CMK (cell line): ENCODE measurements around the gene JPT2.
"Not testable (repeated sequence)": the region's sequence is repeated elsewhere in the genome, so short reads cannot be mapped to it uniquely, and the experiment has no call there.

Experiments used
- DNase-seq: peaks from one replicate; pipeline ENCODE4 v3.0.0-alpha.2; 2010; ENCODE audit warnings: low read depth

The JPT2 gene

DNA sequence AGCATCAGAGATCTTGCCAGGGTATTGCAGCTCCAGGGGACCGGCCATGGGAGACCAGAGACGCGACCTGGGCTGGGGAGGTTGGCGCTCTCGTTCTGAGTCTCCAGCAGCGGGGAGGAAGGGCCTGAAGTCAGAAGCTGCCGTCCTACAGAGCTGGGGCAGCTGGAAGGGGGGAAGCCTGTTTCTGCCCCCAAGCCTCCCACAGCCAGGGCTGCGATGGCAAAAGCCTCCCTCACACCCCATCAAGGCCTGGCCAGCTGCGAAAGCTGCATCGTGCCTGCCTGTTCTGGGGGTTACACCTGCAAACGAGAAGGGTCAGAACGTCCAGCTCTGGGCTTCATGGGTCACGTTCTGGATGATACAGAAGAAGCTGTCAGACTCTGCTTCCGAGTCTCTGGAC lies 54.0 kb downstream of the JPT2 start:
- DNase-seq: no peak

DNA sequence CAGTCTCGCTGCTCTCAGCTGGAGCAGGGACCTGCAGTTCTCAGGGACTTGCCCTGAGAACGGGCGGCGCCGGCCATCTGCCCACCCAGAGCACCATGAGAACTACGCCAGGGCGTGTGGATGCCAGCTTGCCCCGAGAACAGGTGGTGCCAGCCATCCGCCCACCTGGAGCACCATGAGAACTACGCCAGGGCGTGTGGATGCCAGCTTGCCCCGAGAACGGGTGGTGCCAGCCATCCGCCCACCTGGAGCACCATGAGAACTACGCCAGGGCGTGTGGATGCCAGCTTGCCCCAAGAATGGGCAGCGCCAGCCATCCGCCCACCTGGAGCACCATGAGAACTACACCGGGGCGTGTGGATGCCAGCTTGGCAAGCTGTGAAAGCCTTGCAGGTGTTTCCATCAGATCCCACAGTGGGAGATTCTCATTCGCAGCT lies 54.5 kb downstream of the JPT2 start:
- DNase-seq: not testable (repeated sequence)

DNA sequence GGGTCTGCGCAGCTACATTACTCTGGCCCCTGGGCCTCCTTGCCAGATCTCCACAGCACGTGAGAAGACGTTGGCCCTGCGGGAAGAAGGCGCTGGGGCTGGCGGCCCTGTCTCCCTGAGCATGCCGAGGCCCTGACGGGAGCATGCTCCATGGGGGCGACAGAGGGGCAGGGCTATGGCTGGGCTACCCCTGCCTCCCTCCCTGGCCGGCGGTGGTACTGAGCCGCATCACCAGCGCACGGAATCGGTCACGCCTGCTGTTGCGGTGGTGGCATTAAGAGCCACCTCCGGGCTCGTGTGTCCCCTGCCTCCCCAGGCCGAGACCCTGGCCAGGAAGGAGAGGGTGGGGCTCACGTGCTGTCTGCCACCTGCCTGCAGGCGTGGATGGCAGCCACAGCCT lies 56.0 kb downstream of the JPT2 start:
- no peak for DNase-seq

DNA sequence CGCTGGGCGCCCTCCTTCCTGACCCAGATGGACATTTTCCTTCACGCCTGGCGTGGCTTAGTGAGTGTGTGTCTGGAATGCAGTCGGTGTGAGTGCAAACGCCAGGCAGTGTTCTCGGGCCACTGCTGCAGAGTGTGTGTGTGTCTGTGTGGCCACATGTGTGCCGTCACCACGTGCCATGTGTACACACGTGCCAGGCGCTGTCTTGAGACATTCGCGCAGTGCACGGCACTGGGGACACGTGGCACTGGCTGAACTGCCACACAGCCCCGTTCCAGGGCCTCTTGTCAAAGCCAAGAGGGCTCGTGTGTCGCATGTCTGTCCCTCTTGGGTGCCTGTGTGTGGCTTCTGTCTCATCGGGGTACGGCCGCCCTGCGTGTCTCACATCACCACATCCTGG lies 56.7 kb downstream of the JPT2 start:
- DNase-seq: no peak

DNA sequence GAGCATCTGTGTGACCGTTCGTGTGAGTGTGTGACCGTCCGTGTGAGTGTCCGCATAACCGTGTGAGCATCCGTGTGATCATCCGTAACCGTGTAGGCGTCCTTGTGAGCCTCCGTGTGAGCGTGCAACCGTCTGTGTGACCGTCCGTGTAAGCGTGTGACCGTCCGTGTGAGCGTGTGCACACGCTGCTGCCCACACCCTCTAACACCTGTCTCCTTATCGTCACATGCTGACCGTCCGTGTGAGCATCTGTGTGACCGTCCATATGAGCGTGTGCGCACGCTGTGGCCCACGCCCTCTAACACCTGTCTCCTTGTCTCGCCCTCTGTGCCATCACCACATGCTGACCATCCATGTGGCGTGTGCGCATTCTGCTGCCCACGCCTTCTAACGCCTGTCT lies 62.2 kb downstream of the JPT2 start:
- no peak for DNase-seq

DNA sequence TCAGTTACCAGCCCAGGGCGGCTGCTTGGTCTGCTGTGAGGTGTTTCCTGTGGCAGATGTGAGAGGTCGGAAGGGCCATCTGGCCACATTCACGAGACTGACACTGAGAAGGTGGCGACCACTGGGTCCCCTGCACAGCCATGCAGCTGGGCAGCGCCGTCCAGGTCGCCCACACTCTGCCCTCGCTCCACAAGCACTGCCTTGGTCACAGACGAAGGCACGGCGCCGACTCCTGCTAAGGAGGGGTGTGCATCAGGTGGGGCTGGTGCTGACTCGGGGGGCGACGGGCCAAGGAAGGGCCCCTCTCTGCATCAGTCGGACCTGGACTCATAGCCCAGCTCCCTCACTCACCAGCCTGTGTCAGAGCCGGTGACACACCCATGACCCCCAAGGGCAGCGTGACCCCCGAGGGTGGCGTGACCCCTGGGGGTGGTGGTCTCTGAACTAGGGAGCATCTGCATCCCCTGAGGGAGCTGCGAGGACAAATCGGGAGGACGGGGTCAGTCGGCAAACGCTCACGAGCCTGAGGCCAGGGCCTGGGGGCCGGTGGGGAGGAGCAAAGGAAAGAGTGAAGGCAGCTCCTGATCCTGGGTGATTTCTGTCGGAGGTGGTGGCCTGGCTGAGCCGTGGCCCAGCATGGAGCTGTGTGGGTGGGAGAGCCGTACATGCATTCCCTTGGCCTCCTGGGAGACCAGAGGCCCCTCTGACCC lies 62.9 kb downstream of the JPT2 start:
- DNase-seq: no peak

DNA sequence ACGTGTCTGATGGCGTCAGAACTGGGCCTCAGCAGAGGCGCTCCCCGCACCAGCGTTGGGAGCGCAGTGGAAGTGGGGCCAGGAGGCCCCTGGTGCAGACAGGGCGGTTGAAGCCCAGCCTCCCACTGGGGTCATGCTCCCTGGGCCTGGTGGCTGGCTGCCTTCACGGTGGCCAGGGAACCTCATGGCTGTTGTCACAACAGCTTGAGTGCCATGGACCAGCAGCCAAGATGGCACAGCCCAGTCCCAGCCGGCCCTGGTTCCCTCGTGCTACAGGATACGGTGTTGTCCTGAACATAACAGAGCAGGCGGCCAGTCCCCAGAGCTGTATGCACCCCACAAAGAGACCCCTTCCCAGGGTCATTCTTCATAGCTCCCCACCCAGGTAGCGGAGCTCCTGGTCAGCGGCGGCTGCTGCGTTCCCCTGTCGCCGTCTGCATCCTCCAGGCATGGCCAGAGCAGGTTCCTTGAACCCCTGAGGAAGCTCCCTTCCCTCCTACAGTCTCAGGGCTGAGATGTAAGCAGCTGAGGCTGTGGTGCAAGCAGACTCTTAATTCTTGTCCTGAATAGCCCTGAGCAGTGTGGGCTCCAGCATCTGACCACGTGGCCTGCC lies 63.6 kb downstream of the JPT2 start:
- DNase-seq: no peak

DNA sequence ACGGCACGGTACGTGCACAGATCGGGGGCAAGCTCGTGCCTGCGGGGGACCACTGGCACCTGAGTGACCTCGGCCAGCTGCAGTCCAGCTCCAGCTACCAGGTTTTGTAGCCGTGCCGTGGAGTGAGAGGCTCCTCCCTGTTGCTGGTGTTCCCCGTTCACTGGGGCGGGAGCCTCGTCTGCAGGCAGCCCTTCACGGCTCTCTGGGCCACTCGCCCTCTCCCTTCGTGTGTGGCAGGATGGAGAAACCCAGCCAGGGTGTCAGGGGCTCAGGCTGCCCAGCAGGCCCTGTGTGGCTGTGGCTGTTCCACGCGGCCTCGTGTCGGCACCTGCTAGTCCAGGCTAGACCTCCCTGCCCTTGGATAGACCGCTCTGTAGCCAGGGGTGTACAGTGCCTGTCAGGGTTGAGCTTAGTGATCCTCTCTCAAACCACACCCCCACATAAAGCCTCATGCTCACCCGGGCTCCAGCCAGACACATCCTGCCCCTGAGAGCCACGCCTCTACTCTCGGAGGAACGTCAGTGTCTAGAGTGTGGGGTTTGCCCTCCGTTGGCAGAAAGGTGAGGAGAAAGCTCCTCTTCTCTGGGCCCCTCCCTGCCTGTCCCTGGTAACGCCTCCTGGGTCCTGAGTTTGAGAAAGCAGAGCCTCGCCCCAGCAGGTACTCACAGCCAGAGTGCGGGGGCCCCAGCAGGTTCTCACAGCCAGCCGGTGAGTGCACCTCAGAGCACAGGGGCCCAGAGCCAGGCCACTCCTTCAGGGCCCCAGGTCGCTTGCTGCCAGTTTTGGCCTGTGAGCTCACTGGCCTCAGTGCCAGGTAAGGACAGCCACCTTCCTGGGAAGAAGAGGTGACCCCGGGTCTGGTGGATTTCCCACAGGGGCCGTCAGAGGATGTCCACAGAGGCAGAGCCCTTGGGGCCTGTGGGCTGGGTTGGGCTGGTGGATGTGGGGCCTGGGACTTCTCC lies 65.6 kb downstream of the JPT2 start:
- no peak for DNase-seq

DNA sequence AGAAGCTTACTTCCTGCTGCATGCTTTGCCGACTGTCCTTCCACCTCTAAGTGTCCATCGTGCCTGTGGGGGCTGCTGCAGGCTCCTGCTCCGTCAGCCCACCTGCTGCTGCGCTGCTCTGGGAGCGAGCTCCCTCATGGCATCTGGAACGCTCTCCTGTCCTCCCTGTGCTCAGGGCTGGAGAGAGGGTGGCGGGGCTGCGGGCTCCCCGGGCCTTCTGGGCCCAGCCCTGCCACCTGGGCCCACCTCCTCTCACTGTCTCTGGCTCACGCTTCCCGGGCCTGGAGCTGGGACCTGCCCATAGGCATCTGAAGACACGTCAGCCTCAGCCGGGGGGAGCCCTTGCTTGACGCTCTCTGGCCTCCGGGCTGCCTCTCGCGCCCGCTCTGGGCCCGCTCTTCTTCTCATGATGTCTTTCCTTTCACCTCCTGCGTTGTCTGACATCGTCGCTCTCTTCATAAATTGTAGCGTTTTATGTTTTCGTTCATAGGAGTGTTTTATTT lies 66.3 kb downstream of the JPT2 start:
- DNase-seq: no peak

DNA sequence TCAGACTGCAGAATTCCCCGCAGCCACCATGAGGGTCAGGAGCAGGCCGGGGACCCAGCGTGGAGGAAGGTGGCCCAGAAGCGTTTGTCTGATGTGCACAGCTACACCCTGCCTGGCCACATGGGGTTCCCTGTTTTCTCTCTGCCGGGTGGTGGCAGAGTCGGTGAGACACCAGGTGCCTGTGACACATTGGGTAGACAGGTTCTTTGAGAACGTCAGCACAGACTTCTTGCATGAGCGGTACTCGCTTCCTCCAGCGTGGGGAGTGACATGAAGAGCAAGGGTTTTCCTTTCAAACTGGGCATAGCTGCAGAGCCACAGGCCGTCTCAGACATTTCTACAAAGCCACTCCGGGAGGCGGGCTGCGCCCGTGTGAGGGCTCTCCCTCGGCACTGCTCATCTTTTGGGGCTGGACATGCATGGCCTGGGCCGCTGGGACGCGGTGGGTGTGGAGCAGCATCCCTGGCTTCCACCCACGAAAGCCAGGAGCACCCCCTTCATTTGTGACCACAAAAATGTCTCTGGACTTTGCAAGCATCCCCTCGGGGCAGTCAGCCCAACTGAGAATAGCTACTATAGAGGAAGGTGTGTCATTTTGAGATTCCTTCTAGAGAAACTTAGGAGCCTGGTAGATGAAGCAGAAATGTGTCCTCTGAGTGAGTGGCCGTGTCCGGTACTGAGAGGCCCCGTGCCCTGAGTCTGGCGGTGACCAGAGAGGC lies 67.3 kb downstream of the JPT2 start:
- no peak for DNase-seq

DNA sequence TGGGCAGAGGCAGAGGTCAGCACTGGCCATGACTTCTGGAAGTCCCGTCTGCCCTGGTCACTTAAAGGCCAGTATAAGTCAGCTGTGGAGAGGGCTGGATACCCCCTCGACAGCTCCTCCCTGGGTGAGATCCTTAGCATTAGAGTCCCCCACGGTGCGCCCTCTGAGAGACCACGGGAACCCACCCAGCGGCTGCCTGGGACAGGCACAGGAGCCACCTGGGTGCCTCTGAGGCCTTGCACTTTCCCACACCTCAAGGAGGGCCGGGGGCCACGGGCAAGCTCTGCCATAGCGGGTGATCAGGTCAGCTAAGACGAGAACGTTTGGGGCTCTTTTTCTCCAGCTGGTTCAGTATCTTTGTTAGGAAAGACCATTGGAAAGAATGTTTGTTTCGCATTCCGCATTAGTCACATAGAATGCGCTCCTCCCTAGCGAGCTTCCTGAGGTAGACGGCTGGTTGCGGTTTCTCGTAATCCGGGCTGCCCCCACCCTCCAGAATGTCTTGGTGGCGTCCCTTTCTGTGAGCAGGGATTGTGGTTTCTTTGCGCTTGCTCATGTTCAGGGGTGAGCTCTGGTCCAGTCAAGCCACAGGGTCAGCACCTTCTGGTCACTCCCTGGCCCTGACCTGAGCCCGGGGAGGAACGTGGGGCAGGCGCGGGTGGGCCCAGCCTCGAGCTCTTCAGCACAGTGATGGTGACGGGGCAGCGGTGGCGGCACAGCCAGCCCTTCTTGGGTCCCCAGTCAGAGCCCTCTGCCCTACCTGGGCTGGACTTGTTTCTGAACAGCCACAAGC lies 68.0 kb downstream of the JPT2 start:
- DNase-seq: no peak

DNA sequence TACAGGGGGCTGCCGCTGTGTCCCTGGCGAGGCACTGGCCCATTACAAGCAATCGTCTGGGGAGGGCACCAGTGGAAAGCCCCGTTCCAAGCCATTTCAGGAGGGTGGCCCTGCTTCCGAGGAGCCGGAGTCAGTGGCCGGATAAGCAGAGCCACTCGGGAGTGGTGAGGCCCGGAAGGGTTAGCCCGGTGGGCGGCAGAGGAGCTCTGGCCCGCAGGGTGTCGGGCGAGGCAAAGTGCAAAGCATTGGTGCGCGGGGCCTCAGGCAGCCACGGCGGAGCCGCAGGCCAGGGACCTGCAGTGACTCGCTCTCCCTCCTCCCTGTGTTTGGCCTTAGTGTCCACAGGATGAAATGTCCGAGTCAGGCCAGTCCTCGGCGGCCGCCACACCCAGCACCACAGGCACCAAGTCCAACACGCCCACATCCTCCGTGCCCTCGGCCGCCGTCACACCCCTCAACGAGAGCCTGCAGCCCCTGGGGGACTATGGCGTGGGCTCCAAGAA lies 68.7 kb downstream of the JPT2 start:
- no peak for DNase-seq

DNA sequence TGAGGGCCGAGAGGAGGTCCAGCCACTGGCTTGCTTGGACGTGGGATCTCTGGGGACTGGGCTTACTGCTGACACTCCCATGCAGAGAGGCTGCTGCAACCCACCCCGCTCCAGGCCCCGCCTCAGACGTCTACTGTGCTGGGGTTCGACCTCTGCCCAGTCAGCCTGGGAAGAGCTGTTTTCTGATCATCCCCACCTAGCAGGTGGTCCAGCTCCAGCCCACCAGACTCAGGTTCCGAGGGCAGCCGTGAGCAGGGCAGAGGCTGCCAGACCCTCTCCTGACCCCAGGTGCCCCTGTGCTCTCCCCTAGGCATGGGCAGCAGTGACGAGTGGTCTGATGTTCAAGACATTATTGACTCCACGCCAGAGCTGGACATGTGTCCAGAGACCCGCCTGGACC lies 69.9 kb downstream of the JPT2 start:
- DNase-seq: no peak

DNA sequence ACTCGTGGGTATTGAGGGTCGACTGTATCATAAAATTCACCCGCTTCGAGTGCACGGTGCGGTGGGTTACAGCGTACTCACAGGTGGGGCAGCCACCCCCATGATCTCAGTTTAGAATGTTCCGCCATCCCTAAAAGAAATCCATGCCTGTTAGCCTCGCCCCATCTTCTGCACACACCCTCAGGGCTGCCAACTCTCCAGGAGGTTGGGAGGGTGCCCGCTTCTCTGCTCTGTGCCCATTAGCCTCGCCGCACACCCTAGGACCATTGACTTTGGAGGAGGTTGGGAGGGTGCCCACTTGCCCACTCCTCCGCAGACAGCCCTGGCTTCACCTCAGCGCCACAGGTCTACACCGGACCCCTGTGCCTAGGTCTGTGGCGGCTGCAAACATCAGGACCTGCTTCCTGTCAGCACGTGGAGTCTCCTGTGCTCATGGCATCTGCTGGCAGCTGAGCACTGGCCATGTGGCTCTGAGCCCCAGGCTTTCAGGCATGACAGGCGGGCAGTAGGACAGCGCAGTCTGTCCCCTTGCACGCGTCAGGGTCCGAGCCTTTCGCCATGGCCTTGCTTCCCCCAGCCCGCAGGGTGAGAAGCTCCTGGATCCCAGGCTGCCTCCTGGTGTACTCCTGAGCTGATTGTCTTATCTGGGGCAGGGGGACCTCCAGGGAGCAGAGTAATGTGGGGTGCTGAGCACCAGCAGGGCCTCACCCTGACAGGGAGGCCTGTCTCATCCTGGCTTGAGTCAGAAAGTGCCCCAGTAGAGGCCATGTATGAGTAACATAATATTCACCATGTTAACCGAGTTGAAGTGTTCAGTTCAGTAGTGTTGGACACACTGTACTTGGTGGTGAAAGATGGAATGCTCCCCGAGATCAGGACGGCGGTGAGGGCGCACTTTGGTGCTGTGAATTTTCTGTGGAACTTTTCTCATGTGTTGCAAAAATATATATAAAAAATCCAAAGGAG lies 71.4 kb downstream of the JPT2 start:
- no peak for DNase-seq
